ENCODE data around the gene ASIP.
"Not testable (repeated sequence)": the region's sequence is repeated elsewhere in the genome, so short reads cannot be mapped to it uniquely, and the experiment has no call there.

Gene ASIP, protein sequence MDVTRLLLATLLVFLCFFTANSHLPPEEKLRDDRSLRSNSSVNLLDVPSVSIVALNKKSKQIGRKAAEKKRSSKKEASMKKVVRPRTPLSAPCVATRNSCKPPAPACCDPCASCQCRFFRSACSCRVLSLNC

DNA sequence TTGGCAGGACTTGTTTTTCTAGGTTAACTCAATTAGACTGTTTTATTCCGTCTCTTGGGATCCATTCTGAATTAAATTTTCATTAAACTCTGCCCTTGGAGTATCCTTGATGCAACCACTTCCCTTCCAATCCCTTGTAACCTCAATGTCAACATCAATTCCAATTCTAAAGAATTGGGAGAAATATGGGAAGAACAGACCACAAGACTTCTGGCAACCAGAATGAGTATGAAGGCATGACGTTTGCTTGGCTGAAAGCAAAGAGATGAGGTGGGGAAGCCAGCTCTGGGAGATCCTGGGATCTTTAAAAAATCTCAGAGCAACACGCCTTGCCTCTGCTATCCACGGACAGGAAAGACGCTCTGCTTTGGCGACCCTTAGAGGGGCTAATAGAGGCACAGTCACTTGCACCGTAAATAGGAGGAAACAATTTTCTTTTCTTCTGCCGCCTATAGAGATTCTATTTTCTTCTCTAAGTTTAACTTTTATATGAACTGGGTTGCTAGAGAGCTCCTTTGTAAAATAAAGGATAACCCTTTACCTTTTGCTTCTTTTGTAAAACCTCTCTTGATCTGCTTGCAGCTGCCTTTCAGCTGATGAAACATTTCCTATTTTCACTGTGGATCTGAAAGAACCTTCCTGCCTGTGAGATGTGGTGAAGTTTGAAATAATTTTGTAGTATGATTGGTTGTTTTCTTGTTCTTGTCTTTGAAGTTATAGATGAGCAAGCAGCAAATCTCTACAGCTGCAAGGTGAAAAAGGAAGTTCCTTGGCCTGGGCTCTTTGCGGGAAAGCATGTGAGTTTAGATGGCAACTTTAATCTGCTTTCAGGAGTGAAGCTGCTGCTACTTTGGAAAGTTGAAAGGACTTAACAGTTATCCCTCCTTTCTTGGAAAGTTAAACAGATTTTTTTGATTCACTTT, at the start of gene ASIP:
TSS of gene ASIP (plus strand) at position 731 of the 923 bp plus-strand sequence. CDS start 18,952 bp downstream, outside the sequence.
- no peak for DNase-seq (ENCODE audit: low spot score)

DNA sequence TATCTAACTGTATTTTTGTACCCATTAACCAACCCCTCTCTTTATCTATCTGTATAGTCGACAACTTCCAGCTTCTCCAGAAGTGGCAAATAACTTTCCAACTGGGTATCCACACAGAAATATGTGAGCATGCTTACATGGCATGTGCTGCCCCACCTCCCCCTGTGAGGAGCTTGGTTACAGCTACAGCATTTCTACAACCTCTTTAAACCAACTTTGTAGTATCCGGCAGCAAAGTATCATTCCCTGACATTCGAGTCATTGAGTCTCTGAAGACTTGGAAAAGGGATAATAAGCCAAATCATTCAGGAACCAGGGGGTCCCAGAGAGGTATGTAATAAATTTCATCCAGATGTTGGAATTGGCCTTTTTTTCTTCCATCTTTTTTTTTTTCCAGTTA, 48.2 kb upstream of the ASIP start:
- DNase-seq (ENCODE audit: low spot score), result no peak

DNA sequence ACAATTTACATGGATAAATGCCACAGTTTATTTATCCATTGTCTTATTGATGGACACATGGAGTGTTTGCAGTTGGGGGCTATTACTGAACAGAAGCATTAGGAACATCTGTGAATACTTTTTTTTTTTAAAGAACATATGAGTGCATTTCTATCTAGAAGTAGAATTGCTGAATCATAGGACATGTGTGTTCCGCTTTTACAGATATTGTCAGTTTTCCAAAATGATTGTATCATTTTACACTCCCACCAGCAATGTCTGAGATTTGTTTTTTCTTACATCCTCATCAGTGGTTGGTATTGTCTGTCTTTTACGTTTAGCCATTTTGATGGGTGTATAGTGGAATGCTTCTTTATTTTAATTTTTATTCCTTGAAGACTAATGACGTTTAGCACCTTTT, 42.0 kb upstream of the ASIP start:
- DNase-seq (ENCODE audit: low spot score), result no peak

DNA sequence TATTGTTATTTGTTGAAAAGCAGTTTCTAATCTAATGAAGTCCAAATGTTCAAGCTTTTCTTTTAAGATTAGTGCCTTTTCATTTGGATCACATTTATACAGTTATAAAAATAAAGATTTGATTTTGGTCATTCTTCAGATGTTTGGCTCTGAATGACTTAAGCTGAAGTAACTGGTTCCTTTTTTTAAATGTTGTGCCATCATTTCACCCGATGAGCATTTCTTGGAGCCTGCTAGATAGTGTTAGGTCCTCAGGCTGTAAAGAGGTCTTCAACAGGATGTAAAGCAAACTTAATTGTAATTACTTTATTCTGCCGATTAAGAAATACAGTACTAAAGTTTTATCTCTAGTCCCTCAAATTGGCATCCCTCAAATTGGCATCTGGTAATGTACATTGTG, 41.2 kb upstream of the ASIP start:
- DNase-seq (ENCODE audit: low spot score), result no peak

DNA sequence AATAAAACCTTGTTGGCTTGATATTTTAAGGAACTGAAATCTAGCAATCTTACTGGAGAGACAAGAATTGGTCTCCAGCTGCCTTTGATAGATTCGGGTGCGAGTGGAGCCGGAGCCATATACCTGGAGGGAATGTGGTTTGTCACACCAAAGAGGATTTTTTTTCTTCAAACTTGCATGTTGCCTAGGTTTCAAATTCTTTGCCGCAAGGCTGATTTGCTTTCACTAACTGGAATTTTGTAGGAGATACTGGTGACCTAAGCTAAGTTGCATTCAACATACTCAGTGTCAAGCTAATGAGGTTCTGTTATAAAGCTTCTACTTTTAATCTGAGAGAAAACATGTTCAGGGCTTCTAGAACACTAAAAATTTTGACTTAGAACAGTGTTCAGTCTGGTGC, 39.7 kb upstream of the ASIP start:
- DNase-seq (ENCODE audit: low spot score), result no peak

DNA sequence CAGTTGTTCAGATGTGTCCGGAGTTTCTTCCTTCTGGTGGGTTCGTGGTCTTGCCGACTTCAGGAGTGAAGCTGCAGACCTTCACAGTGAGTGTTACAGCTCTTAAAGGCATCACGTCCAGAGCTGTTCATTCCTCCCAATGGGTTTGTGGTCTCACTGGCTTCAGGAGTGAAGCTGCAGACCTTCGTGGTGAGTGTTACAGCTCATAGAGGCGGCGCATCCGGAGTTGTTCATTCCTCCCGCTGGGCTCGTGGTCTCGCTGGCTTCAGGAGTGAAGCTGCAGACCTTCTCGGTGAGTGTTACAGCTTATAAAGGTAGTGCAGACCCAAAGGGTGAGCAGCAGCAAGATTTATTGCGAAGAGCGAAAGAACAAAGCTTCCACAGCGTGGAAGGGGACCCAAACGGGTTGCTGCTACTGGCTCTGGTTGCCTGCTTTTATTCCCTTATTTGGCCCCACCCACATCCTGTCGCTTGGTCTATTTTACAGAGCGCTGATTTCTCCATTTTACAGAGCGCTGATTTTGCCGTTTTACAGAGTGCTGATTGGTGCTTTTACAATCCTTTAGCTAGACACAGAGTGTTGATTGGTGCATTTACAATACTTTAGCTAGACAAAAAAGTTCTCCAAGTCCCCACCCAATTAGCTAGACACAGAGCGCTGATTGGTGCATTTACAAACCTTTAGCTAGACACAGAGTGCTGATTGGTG, 35.9 kb upstream of the ASIP start:
- not testable (repeated sequence) for DNase-seq (ENCODE audit: low spot score)

DNA sequence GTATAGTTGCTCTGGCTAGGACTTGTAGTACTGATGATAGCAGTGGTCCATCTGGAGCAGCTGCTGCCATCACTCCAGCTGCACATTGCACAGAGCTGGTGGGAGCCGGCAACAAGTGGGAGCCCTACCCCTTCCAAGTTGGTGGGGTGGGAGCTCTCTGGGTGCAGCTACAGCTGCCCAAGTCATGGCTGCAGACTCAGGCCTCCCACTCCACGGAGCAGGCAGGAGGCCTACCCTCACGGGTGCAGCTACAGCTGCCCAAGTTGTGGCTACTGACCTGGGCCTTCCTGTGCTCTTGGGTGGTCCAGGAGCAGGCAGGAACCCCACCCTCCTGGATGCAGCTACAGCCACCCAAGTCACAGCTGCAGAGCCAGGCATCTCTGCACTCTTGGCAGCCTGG, 32.1 kb upstream of the ASIP start:
- DNase-seq (ENCODE audit: low spot score), result no peak

DNA sequence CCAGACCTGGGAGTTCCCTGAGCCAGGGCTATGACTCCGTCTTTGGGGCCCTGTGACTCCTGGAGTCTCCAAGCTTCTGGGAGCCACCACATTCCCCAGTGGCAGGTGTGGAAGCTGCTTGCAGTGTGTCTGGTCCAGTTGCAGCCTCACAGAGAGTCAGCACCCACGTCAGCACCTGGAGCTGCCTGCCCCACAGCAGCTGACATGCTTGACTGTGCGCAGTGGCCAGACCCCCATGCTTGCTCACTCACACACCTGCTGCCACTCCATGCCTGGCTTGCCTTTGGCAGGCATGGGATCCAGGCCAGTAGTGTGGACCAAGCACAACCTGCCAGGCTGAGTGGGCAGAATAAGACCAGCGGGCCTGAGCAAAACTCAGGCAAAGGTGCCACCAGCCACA, 31.0 kb upstream of the ASIP start:
- DNase-seq (ENCODE audit: low spot score), result no peak

DNA sequence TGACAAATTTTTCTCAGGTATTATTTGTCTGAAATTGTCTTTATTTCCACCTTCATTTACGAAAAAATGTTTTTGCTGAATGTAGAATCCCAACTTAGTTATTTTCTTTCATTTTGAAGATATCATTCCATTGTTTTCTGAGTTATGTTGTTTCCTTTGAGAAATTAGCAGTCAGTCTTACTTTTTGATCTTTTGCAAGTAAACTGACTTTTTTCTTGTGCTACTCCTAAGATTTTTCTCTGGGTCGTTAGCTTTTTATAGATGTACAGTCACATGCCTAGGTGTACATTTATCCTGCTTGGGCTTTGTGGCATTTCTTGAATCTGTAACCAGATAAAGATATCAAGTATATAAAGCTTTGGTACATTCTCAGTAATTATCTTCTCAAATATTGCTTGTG, 29.6 kb upstream of the ASIP start:
- no peak for DNase-seq (ENCODE audit: low spot score)

DNA sequence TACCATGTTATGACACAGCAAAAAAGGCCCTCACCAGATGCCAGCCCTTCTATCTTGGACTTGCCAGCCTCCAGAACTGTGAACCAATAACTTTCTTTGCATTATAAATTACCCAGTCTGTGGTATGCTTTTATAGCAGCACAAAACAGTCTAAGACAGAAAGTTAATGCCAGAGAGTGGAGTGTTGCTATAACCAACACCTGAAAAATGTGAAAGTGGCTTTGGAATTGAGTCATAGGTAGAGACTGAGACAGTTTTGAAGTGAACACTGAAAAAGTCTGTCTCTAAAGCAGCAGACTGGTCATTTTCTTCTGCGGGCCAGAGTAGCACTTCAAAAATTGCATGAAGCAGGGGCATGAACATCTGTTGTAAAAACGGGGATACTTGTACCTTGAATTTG, 28.0 kb upstream of the ASIP start:
- no peak for DNase-seq (ENCODE audit: low spot score)

DNA sequence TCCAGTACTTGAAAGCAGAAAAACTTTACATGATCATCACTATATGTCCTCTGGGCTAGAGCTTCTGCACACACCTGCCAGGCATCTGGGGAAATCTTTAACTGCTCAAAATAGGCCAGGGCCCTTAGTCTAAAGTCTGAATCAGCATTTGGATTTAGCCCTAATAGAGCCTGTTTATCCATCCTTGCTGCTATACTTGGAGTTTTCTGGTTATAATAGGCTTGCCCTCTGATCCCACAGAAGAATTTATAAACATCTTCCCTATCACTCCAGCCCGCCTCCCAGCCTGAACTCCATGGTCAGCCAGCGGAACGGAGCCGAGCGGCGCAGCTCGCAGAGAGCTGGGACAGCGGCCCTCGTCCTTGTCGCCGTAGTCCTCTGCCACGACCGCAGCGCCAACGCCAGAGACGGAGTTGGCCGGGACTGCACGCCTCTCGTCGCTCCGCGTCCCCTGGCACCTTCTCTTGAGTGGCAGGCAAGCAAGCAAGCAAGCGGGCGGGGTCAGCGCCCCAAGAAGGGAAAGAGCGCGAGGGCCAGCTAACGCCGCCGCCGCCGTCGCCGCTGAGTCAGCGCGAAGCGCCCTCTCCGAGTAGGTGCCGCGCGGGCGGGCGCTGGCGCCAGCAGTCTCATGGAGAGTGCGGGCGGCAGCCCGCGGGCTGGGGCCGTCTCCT, 25.4 kb upstream of the ASIP start:
- peak; percentile 69 for DNase-seq (ENCODE audit: low spot score)

DNA sequence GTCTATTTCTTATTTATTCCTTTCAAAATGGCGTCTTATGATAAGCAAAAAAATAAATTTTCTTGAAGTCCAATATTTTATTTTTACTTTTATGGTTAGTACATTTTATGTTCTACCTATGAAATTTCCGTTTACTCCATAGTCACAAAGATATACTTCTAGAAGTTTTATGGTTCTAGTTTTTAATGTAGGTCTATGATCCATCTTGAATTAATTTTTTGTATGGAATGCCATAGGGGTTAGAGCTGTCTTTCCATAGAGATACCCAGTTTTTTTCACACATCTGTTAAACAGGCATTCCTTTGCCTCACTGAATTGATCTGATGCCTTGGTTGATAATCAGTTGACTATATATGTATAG, 24.9 kb upstream of the ASIP start:
- no peak for DNase-seq (ENCODE audit: low spot score)

DNA sequence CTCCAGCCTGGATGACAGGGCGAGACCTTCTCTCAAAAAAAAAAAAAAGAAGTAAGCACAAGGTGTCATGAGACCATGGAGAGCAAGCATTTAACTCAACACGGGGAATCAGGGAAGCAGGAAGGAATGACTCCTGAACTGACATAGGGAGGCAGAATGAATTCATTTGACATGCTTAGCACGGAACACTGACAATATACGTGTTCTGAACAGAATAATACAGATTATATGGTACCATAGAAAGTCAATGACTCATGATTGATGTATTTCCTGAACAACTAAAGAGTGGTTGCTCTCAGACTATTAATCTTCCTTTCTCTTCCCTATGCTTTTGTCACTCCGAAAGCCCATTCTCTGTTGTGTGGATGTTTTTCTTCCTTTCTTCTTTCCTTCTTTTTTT, 20.7 kb upstream of the ASIP start:
- DNase-seq (ENCODE audit: low spot score), result no peak

DNA sequence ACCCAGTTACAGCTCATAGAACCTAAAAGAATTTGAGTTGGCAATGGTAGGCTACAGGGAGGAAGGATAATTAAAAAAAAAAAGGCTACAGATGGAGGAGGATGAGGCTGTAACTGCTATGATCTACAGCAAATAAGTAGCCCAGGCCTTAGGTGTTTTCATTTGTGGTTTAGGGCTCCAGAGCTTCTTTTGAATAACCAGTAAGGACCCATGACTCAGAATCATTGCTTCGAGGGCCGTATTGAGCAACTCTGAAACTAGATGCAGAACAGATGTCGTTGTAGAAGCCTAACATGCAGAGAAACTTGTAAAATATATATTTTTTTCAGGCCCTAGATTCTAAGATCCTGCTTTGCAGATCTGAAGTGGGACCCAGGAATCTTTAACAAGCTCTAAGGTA, 19.0 kb upstream of the ASIP start:
- peak; percentile 83 for DNase-seq (ENCODE audit: low spot score)

DNA sequence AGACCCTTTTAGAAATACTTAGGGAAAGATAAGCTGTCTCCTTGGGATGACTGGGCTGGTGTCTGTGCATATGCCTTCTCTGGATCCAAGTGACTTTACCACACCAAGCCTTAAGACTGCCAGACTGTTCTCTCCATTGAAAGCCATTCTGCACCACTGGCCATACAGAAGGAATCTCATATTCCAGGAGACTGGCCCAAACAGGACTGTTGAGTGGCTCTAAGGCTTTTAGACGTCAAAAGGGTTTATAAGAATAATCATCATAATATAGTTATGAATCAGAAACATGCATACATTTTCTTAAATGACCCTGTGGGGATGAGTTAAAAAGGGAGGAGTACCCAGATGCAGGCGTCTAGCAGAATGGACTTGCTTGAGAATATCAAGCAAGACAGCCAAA, 17.0 kb upstream of the ASIP start:
- DNase-seq (ENCODE audit: low spot score), result not testable (repeated sequence)

DNA sequence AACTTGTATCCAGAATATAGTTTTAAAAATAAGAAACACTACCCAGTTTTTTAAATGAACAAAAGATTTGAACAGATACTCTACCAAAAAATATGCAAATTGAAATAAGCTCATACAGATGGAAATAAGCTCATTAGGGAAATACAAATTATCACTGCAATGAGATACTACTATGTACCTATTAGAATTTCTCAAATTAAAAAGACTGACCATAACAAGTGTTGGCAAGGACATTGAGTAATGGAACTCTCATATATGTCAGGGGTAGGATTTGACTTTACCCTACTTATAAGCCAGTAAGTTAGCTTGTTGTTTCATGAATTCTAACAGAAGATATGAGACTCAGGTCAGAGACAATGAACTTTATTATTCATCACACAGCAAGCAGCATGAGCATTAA, 9.6 kb upstream of the ASIP start:
- no peak for DNase-seq (ENCODE audit: low spot score)

DNA sequence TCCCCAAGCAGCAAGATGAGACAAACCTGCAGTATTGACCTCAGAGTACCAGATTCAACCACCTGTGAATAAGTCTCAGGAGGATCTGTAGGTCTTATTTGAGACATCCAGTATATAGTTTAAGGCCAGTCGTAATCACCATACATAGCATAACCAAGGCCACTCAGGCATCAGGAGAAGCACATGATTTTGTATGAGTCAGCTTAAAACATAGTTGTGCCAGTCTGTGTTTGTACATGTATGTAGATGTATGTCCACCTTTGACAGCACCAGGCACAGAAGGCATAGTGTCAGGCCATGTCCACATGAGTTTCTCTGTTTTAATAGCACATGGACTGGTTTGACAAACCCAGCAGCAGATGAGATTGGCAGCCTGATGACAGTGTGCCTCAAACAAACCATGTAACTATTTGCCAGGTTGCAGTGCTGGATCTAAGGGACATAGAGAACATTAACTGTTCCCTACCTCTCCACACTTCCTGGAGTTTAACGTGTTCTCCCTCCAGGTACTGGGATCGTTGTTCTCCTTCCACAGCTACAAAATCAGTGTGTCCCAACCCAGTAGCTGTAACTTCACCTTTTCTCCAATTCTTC, 8.6 kb upstream of the ASIP start:
- no peak for DNase-seq (ENCODE audit: low spot score)

DNA sequence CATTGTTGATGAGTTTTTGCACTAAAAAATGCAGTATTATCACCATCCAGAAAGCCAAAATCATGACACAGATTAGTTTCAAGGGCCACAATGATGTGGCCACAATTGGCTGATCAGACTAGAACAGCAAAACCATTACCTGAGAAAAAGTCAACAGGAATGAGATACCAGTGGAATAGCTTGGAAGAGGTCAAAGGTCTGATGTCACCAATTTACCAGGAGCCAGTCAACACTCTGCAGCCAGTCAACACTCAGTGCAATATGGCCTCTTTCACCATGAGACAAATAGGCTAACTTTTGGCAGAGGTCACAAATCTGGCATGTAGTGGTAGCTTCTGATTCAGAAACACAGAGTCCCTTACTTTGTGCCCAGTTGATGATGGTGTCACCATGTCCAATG, 7.5 kb upstream of the ASIP start:
- no peak for DNase-seq (ENCODE audit: low spot score)

DNA sequence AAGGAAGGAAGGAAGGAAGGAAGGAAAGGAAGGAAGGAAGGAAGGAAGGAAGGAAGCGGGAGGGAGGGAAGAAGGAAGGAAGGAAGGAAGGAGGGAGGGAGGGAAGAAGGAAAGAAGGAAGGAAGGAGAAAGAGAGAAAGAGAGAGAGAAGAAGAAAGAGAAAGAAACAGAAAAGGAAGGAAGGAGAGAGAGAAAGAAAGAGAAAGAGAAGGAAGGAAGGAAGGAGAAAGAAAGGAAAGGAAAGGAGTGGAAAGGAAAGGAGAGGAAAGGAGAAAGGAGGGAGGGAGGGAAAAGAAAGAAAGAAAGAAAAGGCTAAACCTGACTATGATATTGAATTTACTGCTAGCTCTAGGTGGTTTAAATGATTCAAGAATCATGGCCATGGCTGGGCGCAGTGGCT, 5.3 kb upstream of the ASIP start:
- no peak for DNase-seq (ENCODE audit: low spot score)

DNA sequence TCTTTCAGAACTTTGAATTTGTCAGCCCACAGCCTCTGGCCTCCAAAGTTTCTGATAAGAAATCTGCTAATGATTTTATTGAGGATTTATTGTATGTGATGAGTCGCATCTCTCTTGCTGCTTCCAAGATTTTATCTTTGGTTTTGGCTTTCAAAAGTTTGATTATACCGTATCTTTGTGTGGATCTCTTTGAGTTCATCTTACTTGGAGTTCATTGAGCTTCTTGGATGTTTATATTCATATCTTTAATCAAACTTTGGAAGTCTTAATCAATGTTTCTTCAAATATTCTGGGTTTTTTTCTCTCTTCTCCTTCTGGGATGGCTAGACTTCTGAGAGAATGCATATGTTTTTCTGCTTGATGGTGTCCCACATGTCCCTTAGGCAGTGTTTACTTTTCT, 3.3 kb upstream of the ASIP start:
- no peak for DNase-seq (ENCODE audit: low spot score)

DNA sequence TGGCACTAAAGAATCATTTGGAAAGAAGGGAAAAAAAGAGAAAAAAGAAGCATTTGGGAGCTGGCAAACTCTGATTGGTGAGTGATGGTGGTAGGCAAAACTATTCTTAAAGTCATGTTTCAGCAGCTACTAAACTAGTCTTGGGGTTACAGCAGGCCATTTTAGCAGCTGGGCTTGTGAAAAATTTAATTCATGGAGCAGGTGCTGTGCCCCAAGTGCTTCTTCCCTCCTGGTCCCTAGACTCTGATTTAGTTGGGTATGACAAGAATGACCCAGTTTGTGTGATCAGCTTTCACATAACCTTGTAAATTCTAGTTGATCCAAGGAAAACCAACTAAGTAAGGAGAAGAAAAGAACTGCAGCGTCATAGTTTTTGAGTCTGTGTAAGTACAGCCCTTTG, 1.1 kb upstream of the ASIP start:
- no peak for DNase-seq (ENCODE audit: low spot score)

DNA sequence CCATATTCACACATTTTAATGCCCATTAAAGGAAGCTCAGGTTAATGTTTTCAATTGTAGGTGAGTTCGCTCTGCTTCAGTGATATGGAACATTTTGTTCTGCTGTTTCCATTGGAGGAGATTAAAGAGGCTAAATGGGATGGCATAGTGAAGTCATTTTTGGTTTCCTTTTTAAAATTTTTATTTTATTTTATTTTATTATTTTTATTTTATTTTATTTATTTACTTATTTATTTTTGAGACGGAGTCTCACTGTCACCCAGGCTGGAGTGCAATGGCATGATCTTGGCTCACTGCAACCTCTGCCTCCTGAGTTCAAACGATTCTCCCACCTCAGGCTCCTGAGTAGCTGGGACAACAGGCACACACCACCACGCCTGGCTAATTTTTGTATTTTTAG, 792 bp downstream of the ASIP start:
- not testable (repeated sequence) for DNase-seq (ENCODE audit: low spot score)

Data from AG08395 (cell line).